CD4-positive, CD25-positive, alpha-beta regulatory T cell (primary cell): ENCODE data around the gene ATAT1. TPM values are rescaled to one million over a fixed set of nuclear protein-coding genes. Genes with fewer than 3 reads are reported as not detected.
A peak's percentile ranks its signal among the peaks of the same experiment; 100 is the strongest.

Source experiments
- ATAC-seq, 2 donors: fragments of 150-1000 bp; cut with Tn5 transposase; one replicate each; pipeline ENCODE4 v1.10.0; 2021; ENCODE audit warnings: low read depth in 2 of 2, moderate number of reproducible peaks in 2 of 2, moderate library complexity in 1 of 2
- DNase-seq, 3 donors: peaks; one replicate each; pipeline versions ENCODE4 v3.0.0 to v3.0.0-alpha.2; 2012 to 2022; ENCODE audit warnings: mixed read lengths in 1 of 3
- H3K27ac ChIP-seq: one replicate; pipeline ENCODE4 v1.7.0; 2013; ENCODE audit warnings: mild to moderate bottlenecking, low read length; ENCODE audit not compliant: insufficient read depth, poor library complexity, severe bottlenecking
- H3K27me3 ChIP-seq: one replicate; pipeline ENCODE4 v1.7.0; 2013; ENCODE audit warnings: low read length; ENCODE audit not compliant: control insufficient read depth, insufficient read depth
- H3K36me3 ChIP-seq: one replicate; pipeline ENCODE4 v1.7.0; 2013; ENCODE audit warnings: mild to moderate bottlenecking, low read length, moderate library complexity; ENCODE audit not compliant: control insufficient read depth, insufficient read depth
- H3K4me1 ChIP-seq: 2 replicates; pipeline ENCODE4 v1.7.0; 2013; ENCODE audit warnings: mild to moderate bottlenecking, low read length; ENCODE audit not compliant: insufficient read depth, control insufficient read depth, poor library complexity, severe bottlenecking
- H3K4me3 ChIP-seq: one replicate; pipeline ENCODE4 v1.7.0; 2013; ENCODE audit warnings: low read depth, mild to moderate bottlenecking, low read length, moderate library complexity
- H3K9me3 ChIP-seq, 2 experiments: 1 replicate in 1 of 2; 2 replicates in 1 of 2; pipeline ENCODE4 v1.7.0; 2013; ENCODE audit warnings: low read length in 2 of 2, mild to moderate bottlenecking in 1 of 2, moderate library complexity in 1 of 2; ENCODE audit not compliant: control insufficient read depth in 2 of 2
- H3K27ac Mint-ChIP-seq, 3 donors: one replicate each; pipeline ENCODE4 v1.8.0; 2020 to 2022; ENCODE audit warnings: mild to moderate bottlenecking in 3 of 3, mixed read lengths in 3 of 3, moderate library complexity in 2 of 3
- H3K27me3 Mint-ChIP-seq: one replicate; pipeline ENCODE4 v1.8.0; 2022; ENCODE audit warnings: mild to moderate bottlenecking, mixed read lengths
- H3K36me3 Mint-ChIP-seq: one replicate; pipeline ENCODE4 v1.8.0; 2020; ENCODE audit warnings: mixed read lengths
- H3K4me1 Mint-ChIP-seq, 4 donors: one replicate each; pipeline ENCODE4 v1.8.0; 2020 to 2022; ENCODE audit warnings: mixed read lengths in 4 of 4, mild to moderate bottlenecking in 1 of 4
- H3K4me3 Mint-ChIP-seq, 4 donors: one replicate each; pipeline ENCODE4 v1.8.0; 2020 to 2022; ENCODE audit warnings: mild to moderate bottlenecking in 4 of 4, mixed read lengths in 4 of 4, moderate library complexity in 3 of 4
- H3K9me3 Mint-ChIP-seq, 7 donors: one replicate each; pipeline ENCODE4 v1.8.0; 2020 to 2022; ENCODE audit warnings: mixed read lengths in 7 of 7, mild to moderate bottlenecking in 3 of 7, moderate library complexity in 2 of 7
- polyA plus RNA-seq, 4 donors: library from polyadenylated mRNA; unstranded; fragments of 300-500 nt; fragmentation: Illumina TruSeq; gene quantifications; one replicate each; pipeline ENCODE4 v1.2.3, GENCODE V29; 2021
- total RNA-seq: library from RNA; stranded (reverse); gene quantifications from one replicate; pipeline ENCODE4 v1.2.3, GENCODE V29; 2022

ATAT1 gene
- total and polyA plus RNA-seq, 5 donors from 2014 or later = 0.27 to 7.2 (median 0.62) TPM

DNA sequence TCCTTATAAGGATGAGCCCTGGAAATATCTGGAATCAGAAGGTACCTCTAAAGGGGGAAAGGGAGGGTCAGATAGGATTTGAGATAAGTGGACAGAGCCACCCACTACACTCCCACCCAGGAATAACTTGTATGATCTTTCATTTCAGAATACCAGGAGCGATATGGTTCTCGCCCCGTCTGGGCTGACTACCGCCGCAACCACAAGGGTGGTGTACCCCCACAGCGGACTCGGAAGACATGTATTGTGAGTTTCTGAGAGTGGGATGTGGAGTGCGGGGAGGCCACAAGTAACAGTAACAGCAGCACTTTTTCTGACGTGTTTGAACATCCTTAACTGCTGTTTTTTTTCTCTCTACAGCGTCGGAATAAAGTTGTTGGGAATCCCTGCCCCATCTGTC is 7.1 kb upstream of the ATAT1 start:
- ATAC-seq (no peak), DNase-seq (no peak)
- Mint-ChIP-seq H3K27ac (peak overlapping the region in 1 of 3 donors; percentile 100), H3K4me1 (peaks cover 6 to 24% (median 11%) of the 10 kb centered on the region in 4 donors), H3K27me3 (peaks cover 18% of the 10 kb centered on the region), H3K4me3 (peak overlapping the region in 1 of 4 donors; percentile 96), H3K9me3 (peaks cover 0 to 3% (median 0%) of the 10 kb centered on the region in 7 donors), H3K36me3 (peaks cover 34% of the 10 kb centered on the region)
- Histone ChIP-seq H3K27me3 (no peaks in the 10 kb centered on the region), H3K9me3 (no peaks in the 10 kb centered on the region), H3K4me3 (peak overlapping the region; percentile 19), H3K36me3 (peaks cover 58% of the 10 kb centered on the region), H3K4me1 (peaks cover 18% of the 10 kb centered on the region), H3K27ac (peak overlapping the region; percentile 98)

DNA sequence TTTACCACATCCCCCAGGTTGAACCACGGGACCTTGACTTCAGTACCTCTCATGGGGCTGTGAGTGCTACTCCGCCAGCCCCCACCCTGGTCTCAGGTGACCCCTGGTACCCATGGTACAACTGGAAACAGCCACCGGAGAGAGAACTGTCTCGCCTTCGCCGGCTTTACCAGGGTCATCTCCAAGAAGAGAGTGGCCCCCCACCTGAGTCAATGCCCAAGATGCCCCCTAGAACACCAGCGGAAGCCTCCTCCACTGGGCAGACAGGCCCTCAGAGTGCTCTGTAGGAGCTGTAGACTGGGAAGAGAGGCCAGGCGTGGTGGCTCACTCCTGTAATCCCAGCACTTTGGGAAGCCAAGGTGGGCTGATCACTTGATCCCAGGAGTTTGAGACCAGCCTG is 1.2 kb upstream of the ATAT1 start:
- peak overlapping the region in 2 of 4 donors; percentile 42 to 61 for H3K4me3 Mint-ChIP-seq

DNA sequence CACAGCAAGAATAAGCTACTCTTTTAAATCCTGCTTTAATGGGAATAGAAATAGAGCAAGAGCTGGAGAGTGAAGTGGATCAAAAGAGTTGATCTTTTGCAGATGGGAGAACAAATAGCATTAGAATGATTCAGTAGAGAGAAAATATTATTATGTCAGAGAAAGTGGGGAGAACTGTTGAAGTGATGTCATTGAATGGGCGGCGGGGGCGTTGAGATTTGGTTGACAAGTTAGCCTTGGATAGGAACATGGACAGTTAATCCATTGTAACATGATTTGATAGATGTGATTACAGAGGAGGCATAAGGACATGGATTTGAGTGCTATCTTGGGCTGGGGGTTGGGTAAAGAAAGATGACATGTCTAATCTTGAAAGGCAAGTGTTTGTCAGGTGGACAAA is 9.2 kb downstream of the ATAT1 start:
- Mint-ChIP-seq H3K27ac (peak overlapping the region in 2 of 3 donors; percentile 52 to 92), H3K27me3 (no peaks in the 10 kb centered on the region)

More for the DNA sequence above, 1.2 kb upstream of the ATAT1 start:
- no peaks in the 10 kb centered on the region for H3K9me3 ChIP-seq
- peak overlapping the region in 1 of 3 donors; percentile 98 for H3K27ac Mint-ChIP-seq
- no peaks in the 10 kb centered on the region for H3K27me3 ChIP-seq
- no peak overlapping the region for H3K27ac ChIP-seq
- no peak for ATAC-seq
- peaks cover 46% of the 10 kb centered on the region for H3K36me3 ChIP-seq
- no peak overlapping the region for H3K4me3 ChIP-seq
- no peaks in the 10 kb centered on the region for H3K9me3 Mint-ChIP-seq
- H3K27me3 Mint-ChIP-seq = no peaks in the 10 kb centered on the region
- DNase-seq = no peak
- peaks cover 12% of the 10 kb centered on the region for H3K36me3 Mint-ChIP-seq
- peaks cover 6 to 31% (median 16%) of the 10 kb centered on the region in 4 donors for H3K4me1 Mint-ChIP-seq
- peaks cover 17% of the 10 kb centered on the region for H3K4me1 ChIP-seq

DNA sequence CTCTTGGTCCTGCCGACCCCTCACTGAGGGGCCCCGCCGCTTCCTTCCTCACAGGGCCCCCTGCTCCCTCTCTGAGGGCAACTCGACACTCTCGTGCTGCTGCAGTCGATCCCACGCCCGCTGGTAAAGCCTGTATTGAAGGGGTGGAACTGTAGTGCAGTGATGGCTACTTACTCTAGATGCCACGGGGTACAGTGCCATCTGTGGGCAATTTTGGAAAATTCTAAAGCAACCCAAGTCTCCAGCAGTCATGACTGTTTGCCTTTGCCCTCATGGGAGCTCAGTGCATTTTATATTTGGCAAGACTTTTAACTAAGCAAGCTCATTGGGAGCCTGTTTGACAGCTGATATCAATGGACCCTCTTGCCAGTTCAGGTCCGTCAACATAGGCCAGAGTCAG is 13.8 kb downstream of the ATAT1 start:
- H3K27me3 ChIP-seq = no peaks in the 10 kb centered on the region
- H3K27me3 Mint-ChIP-seq = no peaks in the 10 kb centered on the region
- peaks cover 2 to 15% (median 6%) of the 10 kb centered on the region in 4 donors for H3K4me1 Mint-ChIP-seq
- peaks cover 3% of the 10 kb centered on the region for H3K36me3 ChIP-seq
- H3K36me3 Mint-ChIP-seq = peaks cover 17% of the 10 kb centered on the region
- H3K27ac Mint-ChIP-seq = no peak overlapping the region
- H3K4me3 Mint-ChIP-seq = peak overlapping the region in 1 of 4 donors; percentile 58
- ATAC-seq (no peak), DNase-seq (peak in 1 of 3 donors; percentile 32)
- H3K4me1 ChIP-seq = no peaks in the 10 kb centered on the region
- H3K9me3 Mint-ChIP-seq = no peaks in the 10 kb centered on the region
- no peak overlapping the region for H3K4me3 ChIP-seq
- no peaks in the 10 kb centered on the region for H3K9me3 ChIP-seq
- H3K27ac ChIP-seq = no peak overlapping the region

More for the DNA sequence above, 9.2 kb downstream of the ATAT1 start:
- H3K27ac ChIP-seq = no peak overlapping the region
- H3K9me3 ChIP-seq = no peaks in the 10 kb centered on the region
- H3K36me3 ChIP-seq = peaks cover 3% of the 10 kb centered on the region
- peaks cover 29% of the 10 kb centered on the region for H3K36me3 Mint-ChIP-seq
- H3K4me3 Mint-ChIP-seq = no peak overlapping the region
- H3K4me3 ChIP-seq = no peak overlapping the region
- DNase-seq (no peak), ATAC-seq (no peak)
- no peaks in the 10 kb centered on the region for H3K27me3 ChIP-seq
- H3K4me1 ChIP-seq = no peaks in the 10 kb centered on the region
- no peaks in the 10 kb centered on the region for H3K9me3 Mint-ChIP-seq
- H3K4me1 Mint-ChIP-seq = peaks cover 0 to 4% (median 1%) of the 10 kb centered on the region in 4 donors

DNA sequence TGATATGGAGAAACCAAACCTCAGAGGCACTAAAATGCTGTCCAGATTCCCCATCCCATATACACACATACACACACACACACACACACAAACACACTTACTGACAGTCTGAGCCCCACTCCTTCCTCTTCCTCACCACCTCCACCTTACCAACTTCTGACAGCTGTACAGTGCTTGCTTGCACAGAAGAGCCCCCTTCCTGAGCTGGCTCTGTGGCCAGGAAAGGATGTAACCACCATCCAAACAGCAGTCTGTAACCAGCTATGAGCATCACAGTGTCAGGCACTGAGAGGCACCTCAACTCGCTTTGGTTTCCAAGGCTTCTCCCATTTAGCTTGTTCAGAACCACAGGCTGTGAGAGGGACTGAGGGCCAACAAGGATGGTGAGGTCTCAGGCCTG is 14.4 kb downstream of the ATAT1 start:
- Mint-ChIP-seq H3K27ac (peak overlapping the region in 1 of 3 donors; percentile 74), H3K27me3 (no peaks in the 10 kb centered on the region), H3K4me1 (peaks cover 6 to 20% (median 9%) of the 10 kb centered on the region in 4 donors), H3K36me3 (peaks cover 16% of the 10 kb centered on the region), H3K4me3 (peak overlapping the region in 1 of 4 donors; percentile 58), H3K9me3 (no peaks in the 10 kb centered on the region)
- ATAC-seq (peak in 1 of 2 donors; percentile 39), DNase-seq (peak in 1 of 3 donors; percentile 25)
- Histone ChIP-seq H3K36me3 (peaks cover 3% of the 10 kb centered on the region), H3K9me3 (no peaks in the 10 kb centered on the region), H3K4me3 (no peak overlapping the region), H3K27me3 (no peaks in the 10 kb centered on the region), H3K27ac (no peak overlapping the region), H3K4me1 (no peaks in the 10 kb centered on the region)

DNA sequence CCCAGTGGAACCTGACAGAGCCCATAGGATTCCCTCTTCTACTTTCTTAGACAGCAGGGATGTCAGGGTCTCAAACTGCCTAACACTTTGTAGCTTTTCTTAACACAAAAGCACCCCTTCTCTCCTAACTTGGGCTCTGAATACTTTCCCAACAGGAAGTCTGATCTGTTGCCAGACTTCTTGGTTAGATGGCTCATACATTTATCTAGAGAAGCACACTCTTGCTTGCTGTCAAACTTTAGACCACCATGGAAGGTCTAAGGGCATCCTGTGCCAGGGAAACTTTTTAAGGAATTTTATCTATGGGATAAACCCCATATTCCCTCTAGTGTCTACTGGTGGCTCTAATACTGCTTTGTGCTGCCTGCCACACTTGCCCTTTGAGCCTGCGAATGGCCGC is 17.0 kb downstream of the ATAT1 start:
- Histone ChIP-seq H3K36me3 (peaks cover 3% of the 10 kb centered on the region), H3K27me3 (no peaks in the 10 kb centered on the region), H3K9me3 (no peaks in the 10 kb centered on the region), H3K27ac (no peak overlapping the region), H3K4me1 (peaks cover 13% of the 10 kb centered on the region), H3K4me3 (no peak overlapping the region)
- Mint-ChIP-seq H3K4me1 (peaks cover 12 to 36% (median 20%) of the 10 kb centered on the region in 4 donors), H3K27ac (no peak overlapping the region), H3K27me3 (no peaks in the 10 kb centered on the region), H3K4me3 (no peak overlapping the region), H3K36me3 (peaks cover 17% of the 10 kb centered on the region), H3K9me3 (no peaks in the 10 kb centered on the region)
- ATAC-seq = no peak
- DNase-seq = no peak

DNA sequence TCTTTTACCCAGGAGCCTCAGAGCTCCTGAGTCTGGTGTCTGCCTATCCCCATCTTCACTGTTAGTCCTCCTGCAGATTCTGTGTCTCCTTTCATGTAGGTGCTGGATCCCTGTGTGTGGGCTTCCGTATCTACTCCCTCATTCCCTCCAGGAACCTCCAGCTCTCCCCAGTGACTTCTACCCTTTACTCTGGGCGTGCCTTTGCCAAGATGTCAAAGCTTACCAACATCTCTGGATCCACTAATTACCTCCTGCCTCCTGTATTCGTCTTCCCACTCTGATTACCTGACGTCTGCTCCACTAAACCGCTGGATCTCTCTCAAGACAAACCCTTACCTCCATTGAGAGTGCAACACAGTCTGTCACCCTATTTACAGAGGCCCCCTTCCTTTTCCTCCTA is 18.1 kb downstream of the ATAT1 start:
- peaks cover 12 to 37% (median 20%) of the 10 kb centered on the region in 4 donors for H3K4me1 Mint-ChIP-seq
- Histone ChIP-seq H3K9me3 (no peaks in the 10 kb centered on the region), H3K36me3 (peaks cover 3% of the 10 kb centered on the region), H3K4me1 (peaks cover 13% of the 10 kb centered on the region), H3K27ac (no peak overlapping the region), H3K4me3 (no peak overlapping the region), H3K27me3 (no peaks in the 10 kb centered on the region)
- H3K9me3 Mint-ChIP-seq = no peaks in the 10 kb centered on the region
- H3K36me3 Mint-ChIP-seq = peaks cover 17% of the 10 kb centered on the region
- H3K27me3 Mint-ChIP-seq = no peaks in the 10 kb centered on the region
- DNase-seq = no peak
- ATAC-seq = no peak
- peak overlapping the region in 1 of 3 donors; percentile 64 for H3K27ac Mint-ChIP-seq
- H3K4me3 Mint-ChIP-seq = peak overlapping the region in 2 of 4 donors; percentile 3 to 11

DNA sequence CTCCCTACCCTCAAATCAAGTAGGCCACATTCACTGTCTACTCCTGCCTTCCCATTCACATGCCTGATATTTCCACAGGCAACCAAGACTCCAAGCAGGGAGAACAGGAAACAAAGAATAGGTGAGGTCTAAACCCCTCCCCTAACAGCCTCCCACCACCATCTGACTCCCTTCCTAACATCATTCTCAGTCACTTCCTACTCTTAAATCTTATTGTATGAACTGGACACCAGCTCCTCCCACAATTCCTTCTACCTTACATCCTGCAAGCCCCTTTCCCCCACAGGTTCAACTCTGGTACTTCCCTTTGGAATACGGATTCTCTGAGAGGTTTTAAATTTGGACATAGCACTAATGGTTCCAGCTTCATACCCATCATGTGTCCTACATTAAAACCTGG is 19.3 kb downstream of the ATAT1 start:
- peak overlapping the region in 3 of 4 donors; percentile 89 to 91 (median 90) for H3K4me3 Mint-ChIP-seq
- H3K4me1 ChIP-seq = peaks cover 13% of the 10 kb centered on the region
- H3K36me3 ChIP-seq = peaks cover 3% of the 10 kb centered on the region
- H3K36me3 Mint-ChIP-seq = peaks cover 16% of the 10 kb centered on the region
- no peak for DNase-seq
- no peaks in the 10 kb centered on the region for H3K27me3 ChIP-seq
- H3K27ac ChIP-seq = peak overlapping the region; percentile 92
- ATAC-seq = no peak
- H3K9me3 Mint-ChIP-seq = no peaks in the 10 kb centered on the region
- H3K4me1 Mint-ChIP-seq = peaks cover 12 to 32% (median 20%) of the 10 kb centered on the region in 4 donors
- no peak overlapping the region for H3K4me3 ChIP-seq
- no peaks in the 10 kb centered on the region for H3K9me3 ChIP-seq
- peak overlapping the region in 2 of 3 donors; percentile 49 to 89 for H3K27ac Mint-ChIP-seq
- H3K27me3 Mint-ChIP-seq = no peaks in the 10 kb centered on the region
